Hepatocyte (in vitro differentiated cells): ENCODE results near the gene CRACDL.

Source experiments
- CTCF ChIP-seq: fragments of 200-600 bp; sonication (generic); IDR thresholded peaks from 2 replicates; pipeline ENCODE4 v1.5.1; 2016; ENCODE audit warnings: antibody characterized with exemption, mild to moderate bottlenecking; ENCODE audit not compliant: poor library complexity
- EZH2 ChIP-seq: fragments of 200-600 bp; sonication (generic); IDR thresholded peaks from 2 replicates; pipeline ENCODE4 v1.6.1; 2016; ENCODE audit warnings: antibody characterized with exemption, mild to moderate bottlenecking, borderline replicate concordance
- EZH2phosphoT487 ChIP-seq: fragments of 200-600 bp; sonication (generic); IDR thresholded peaks from one replicate; pipeline ENCODE4 v1.6.1; 2018; ENCODE audit warnings: antibody characterized with exemption, mild to moderate bottlenecking, low read depth, moderate library complexity; ENCODE audit not compliant: unreplicated experiment, severe bottlenecking

GRCh38 chr2:98782570-98782969 lies 153.5 kb downstream of the CRACDL start:
- no peak for TF ChIP-seq CTCF
- no peak for TF ChIP-seq EZH2
- TF ChIP-seq EZH2phosphoT487, result no peak
